AG08396 (cell line): Measurements from ENCODE around the gene ARFGAP3.

Source experiments
- DNase-seq: peaks from one replicate; pipeline ENCODE4 v3.0.0; 2012; ENCODE audit warnings: low spot score, mixed read lengths

Gene ARFGAP3

GRCh38 chr22:42863349-42863961 lies 6.4 kb upstream of the ARFGAP3 start:
- peak; percentile 63 for DNase-seq

DNA sequence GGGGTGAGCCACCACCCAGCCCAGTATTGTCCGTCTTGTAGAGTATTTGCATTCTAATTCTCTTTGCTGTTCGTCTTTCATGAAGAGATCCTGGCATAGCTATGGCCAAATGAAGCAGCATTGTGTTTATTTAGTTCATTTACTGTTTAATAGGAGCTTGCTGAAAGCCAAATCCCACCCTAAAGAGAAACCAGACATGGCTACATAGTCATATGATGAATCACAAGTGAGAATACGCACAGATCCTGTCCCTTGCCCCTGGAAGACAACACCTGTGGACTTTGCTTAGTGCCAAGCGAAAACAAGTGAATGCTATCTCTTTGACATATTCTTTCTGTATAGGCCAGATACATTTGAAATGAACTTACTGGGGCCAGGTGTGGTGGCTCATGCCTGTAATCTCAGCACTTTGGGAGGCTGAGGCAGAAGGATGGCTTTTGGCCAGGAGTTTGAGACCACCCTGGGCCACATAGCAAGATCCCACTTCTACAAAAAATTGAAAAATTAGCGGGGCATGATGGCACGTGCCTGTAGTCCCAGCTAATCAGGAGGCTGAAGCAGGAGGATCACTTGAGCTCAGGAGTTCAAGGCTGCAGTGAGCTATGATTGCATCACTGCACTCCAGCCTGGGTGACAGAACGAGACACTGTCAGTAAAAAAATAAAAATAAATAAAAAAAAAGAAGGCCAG lies 5.1 kb upstream of the ARFGAP3 start:
- no peak for DNase-seq

- DNase-seq: no peak
Observed at GRCh38 chr22:42860968-42861367, 3.9 kb upstream of the ARFGAP3 start.

DNA sequence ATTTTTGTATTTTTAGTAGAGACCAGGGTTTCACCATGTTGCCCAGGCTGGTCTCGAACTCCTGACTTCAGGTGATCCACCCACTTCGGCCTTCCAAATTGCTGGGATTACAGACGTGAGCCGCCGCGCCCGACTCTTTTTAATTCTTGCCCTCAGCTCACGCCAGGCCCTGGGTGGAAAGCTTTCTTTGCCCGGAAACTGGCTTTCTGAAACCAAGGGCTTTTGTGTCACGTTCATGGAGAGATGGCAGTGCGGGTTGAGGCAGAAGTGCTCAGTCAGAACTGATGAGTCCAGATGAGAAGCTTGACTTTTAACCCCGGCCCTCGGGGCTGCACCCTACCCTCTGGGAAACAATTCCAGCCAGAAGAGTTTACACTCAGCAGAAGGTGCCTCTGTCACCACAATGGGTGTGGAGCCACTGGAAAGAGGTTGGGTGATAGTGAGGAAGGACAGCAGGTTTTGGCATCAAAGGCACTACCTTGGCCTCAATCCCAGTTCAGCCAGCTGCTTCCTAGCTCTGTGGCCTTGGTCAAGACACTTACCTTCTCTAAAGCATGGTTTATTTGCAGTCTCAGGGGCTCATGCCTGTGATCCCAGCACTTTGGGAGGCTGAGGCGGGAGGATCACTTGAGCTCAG lies 890 bp upstream of the ARFGAP3 start:
- no peak for DNase-seq

GRCh38 chr22:42856179-42856864 lies 751 bp downstream of the ARFGAP3 start:
- DNase-seq: no peak

DNA sequence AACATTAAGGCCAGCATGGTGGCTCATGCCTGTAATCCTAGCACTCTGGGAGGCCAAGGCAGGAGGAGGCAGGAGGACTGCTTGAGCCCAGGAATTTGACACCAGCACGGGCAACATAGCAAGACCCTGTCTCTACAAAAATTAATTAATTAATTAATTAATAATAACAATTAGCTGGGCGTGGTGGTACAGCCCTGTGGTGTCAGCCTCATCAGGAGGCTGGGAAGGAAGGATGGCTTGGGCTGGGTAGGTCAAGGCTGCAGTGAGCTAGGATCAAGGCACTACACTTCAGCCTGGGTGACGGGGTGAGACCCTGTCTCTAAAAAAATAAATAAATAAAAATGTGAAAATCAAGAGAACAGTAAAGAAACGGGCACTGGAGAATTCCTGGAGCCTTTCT lies 1.4 kb downstream of the ARFGAP3 start:
- DNase-seq: no peak

- DNase-seq: no peak
Observed at GRCh38 chr22:42855211-42855610, 1.9 kb downstream of the ARFGAP3 start.

- no peak for DNase-seq
Observed at GRCh38 chr22:42848941-42849550, 8.0 kb downstream of the ARFGAP3 start.

GRCh38 chr22:42847110-42847509 lies 10.0 kb downstream of the ARFGAP3 start:
- no peak for DNase-seq

- no peak for DNase-seq
Observed at GRCh38 chr22:42844756-42845155, 12.3 kb downstream of the ARFGAP3 start.

DNA sequence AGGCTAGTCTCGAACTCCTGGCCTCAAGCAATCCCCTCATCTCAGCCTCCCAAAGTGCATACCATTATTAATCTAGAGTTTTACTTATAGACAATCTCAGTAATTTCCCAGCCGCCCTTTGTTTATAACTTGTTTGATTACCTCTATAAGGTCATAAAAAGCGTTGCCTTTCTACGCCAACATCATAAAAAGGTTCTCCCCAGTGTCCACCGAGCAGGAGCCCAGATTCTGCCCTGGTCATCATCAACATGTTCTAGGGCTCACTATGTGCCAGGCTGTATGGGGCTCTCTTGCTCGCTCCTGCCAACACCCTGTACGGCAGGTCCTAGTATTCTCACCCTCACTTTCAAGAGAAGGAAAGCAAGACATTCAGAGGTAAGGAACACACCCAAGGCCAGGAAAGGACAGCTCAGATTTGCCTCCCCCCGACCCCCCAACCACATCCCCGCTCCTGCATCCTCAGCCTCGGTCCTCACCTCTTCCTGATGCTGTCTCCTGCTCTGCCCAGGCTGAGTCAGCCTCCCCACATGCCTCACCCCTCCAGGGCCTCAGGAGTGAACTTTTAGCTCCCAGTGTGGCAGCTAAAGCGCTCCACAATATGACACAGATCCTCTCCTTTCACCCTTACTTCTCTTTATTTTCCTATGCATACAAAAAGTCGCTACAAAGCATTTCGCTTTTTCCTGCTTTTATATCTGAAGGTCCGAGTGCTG lies 14.3 kb downstream of the ARFGAP3 start:
- no peak for DNase-seq

DNA sequence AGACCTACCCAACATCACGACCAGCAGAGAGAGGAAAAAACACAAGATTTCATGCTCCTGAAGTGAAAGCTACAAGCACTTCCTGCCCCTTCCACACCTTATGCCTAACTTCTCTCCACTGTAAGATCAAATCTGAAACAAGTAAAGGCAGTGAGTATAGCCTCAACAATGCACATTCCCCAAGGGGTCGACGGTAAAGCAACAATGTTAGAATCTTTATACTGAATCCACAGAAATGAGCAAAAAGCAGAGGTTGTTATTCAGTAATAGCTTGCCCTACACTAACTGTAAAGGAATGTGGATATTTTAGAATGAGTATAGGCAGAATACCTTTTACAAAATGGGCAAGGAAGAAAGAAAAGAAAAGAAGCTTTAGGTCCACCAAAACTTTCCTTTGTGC lies 15.6 kb downstream of the ARFGAP3 start:
- DNase-seq: peak; percentile 38

- no peak for DNase-seq
Observed at GRCh38 chr22:42837556-42837955, 19.5 kb downstream of the ARFGAP3 start.

DNA sequence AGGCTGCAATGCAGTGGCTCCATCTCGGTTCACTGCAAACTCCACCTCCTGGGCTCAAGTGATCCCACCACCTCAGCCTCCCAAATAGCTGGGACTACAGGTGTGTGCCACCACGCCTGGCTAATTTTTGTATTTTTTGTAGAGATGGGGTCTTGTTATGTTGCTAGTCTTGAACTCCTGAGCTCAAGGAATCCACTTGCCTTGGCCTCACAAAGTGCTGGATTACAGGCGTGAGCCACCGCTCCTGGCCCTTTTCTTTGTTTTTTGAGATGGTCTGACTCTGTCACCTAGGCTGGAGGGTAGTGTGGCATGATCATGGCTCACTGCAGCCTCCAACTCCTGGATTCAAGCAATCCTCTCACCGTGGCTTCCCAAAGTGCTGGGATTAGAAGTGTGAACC lies 21.0 kb downstream of the ARFGAP3 start:
- no peak for DNase-seq

GRCh38 chr22:42834177-42834949 lies 22.7 kb downstream of the ARFGAP3 start:
- no peak for DNase-seq

GRCh38 chr22:42833104-42833503 lies 24.0 kb downstream of the ARFGAP3 start:
- no peak for DNase-seq

GRCh38 chr22:42831712-42832111 lies 25.4 kb downstream of the ARFGAP3 start:
- no peak for DNase-seq

DNA sequence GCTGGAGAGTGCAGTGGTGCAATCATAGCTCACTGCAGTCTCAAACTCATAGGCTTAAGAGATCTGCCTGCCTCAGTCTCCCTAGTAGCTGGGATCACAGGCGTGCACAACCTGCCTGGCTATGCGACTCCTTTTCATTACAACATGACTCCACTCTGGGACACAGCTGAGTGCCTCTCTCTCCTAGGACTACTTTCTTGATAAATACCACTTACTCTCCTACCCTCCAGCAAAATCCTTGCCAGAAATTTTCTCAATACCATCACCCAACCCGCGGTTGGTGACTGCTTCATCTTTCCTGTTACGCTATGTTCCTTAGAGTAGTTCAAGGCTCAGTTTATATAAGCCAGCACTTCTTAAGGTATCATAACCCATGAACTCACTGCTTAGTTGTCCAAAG lies 26.9 kb downstream of the ARFGAP3 start:
- DNase-seq: no peak

DNA sequence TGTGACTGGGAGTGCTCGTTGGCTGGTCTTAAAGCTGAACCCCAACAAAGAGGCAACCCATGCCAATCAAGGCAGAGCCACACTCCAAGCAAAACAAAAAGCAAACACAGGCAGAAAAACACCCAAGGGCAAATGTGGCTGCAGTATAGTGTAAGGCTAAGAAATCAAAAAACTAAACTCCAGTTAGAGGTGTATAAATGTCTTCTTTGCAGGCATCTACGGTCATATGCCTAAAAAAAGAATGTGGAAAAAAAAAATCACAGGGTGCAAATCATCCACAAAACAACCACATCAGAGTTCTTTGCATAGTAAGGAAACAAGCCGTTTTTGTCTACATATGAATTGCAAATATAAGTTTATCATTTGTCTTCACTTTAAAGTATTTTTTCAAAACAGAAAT lies 27.8 kb downstream of the ARFGAP3 start:
- DNase-seq: no peak

DNA sequence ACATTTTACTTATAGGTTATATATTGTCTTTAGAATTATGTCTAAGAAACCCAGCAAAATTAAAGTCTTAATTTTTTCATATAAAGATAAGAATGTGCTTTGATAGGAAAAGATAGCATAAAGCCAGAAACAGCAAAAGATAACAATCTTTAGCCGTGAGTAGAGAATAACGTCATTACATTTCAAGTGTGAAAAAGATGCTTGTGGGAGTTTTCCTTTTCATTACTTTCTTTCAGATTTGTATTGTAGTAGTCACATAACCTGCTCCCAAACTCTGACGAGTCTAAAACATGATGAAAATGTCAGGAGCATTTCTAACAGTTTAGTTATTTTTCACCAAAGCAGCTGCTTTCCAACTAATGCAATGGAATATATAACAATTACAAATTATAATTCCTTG lies 31.3 kb downstream of the ARFGAP3 start:
- no peak for DNase-seq

GRCh38 chr22:42821386-42821785 lies 35.7 kb downstream of the ARFGAP3 start:
- DNase-seq: no peak
